SK-N-SH (cell line): ENCODE results near the gene PPP6C. TPM values are rescaled to one million over a fixed set of nuclear protein-coding genes. Genes with fewer than 3 reads are reported as not detected.

ENCODE experiments used
- CTCF ChIA-PET: fragments of 300-600, 350-600 bp; formaldehyde crosslinking; extraction: SDS; loops from one replicate; lab custom pipeline; 2021; lab: Yijun Ruan, JAX
- POLR2A ChIA-PET: fragments of 350-600 bp; sonication (Branson Sonifier 250); formaldehyde crosslinking; extraction: SDS; loops from one replicate; lab custom pipeline; 2020; ENCODE audit warnings: antibody characterized with exemption, inconsistent platforms; lab: Yijun Ruan, JAX
- DNase-seq: peaks from one replicate; pipeline ENCODE4 v3.0.0; 2012
- H2AFZ ChIP-seq: fragments of 200-600 bp; sonication (generic); 2 replicates; pipeline ENCODE4 v1.8.1; 2016; ENCODE audit warnings: antibody characterized with exemption, mild to moderate bottlenecking, low read depth
- H3F3A ChIP-seq: fragments of 200-600 bp; sonication (generic); replicated peaks from 2 replicates; pipeline ENCODE3; 2016; ENCODE audit warnings: antibody characterized with exemption, mild to moderate bottlenecking; ENCODE audit not compliant: insufficient read depth
- H3K27ac ChIP-seq, 2 experiments: fragments of 200-500 bp in 1 of 2; fragments of 200-600 bp in 1 of 2; sonication (Bioruptor generic) in 1 of 2; sonication (generic), shearing (Covaris generic) in 1 of 2; 2 replicates each; pipeline versions ENCODE4 v1.5.1 to v1.6.1; 2014 to 2016; ENCODE audit warnings: low read depth in 2 of 2, inconsistent platforms in 1 of 2, low read length in 1 of 2, mild to moderate bottlenecking in 1 of 2, mixed read lengths in 1 of 2
- H3K27me3 ChIP-seq: fragments of 200-600 bp; sonication (generic), shearing (Covaris generic); 2 replicates; pipeline ENCODE4 v1.6.1; 2016; ENCODE audit warnings: mixed run types; ENCODE audit not compliant: insufficient read depth
- H3K36me3 ChIP-seq, 2 experiments: fragments of 200-500 bp in 1 of 2; fragments of 200-600 bp in 1 of 2; sonication (Bioruptor generic) in 1 of 2; sonication (generic) in 1 of 2; replicated peaks in 1 of 2; 2 replicates each; pipeline versions ENCODE3 to v1.5.1; 2014 to 2016; ENCODE audit warnings: low read length in 1 of 2, mild to moderate bottlenecking in 1 of 2; ENCODE audit not compliant: insufficient read depth in 2 of 2, control insufficient read depth in 1 of 2
- H3K4me1 ChIP-seq, 2 experiments: fragments of 200-500 bp in 1 of 2; fragments of 200-600 bp in 1 of 2; sonication (Bioruptor generic) in 1 of 2; sonication (generic), shearing (Covaris generic) in 1 of 2; 2 replicates each; pipeline versions ENCODE4 v1.5.1 to v1.6.1; 2014 to 2016; ENCODE audit warnings: low read depth in 1 of 2, low read length in 1 of 2, mixed run types in 1 of 2; ENCODE audit not compliant: insufficient read depth in 2 of 2, control insufficient read depth in 1 of 2
- H3K4me2 ChIP-seq: fragments of 200-600 bp; sonication (generic), shearing (Covaris generic); 2 replicates; pipeline ENCODE4 v1.6.1; 2017; ENCODE audit warnings: mixed run types
- H3K4me3 ChIP-seq, 2 experiments: fragments of 200-500 bp in 1 of 2; fragments of 200-600 bp in 1 of 2; sonication (Bioruptor generic) in 1 of 2; sonication (generic), shearing (Covaris generic) in 1 of 2; 2 replicates each; pipeline versions ENCODE4 v1.5.1 to v1.8.1; 2014 to 2016; ENCODE audit warnings: low read depth in 2 of 2, inconsistent platforms in 1 of 2, low read length in 1 of 2, mild to moderate bottlenecking in 1 of 2, mixed read lengths in 1 of 2, moderate library complexity in 1 of 2
- H3K79me2 ChIP-seq: fragments of 200-600 bp; sonication (generic); 2 replicates; pipeline ENCODE4 v1.8.1; 2017; ENCODE audit warnings: mild to moderate bottlenecking; ENCODE audit not compliant: insufficient read depth
- H3K9ac ChIP-seq: fragments of 200-600 bp; sonication (generic); 2 replicates; pipeline ENCODE4 v1.6.1; 2017; ENCODE audit warnings: mixed run types
- H3K9me2 ChIP-seq: fragments of 200-600 bp; sonication (generic); 2 replicates; pipeline ENCODE4 v1.6.1; 2017; ENCODE audit warnings: mixed run types
- H3K9me3 ChIP-seq: fragments of 200-600 bp; sonication (generic); 2 replicates; pipeline ENCODE4 v1.6.1; 2017; ENCODE audit warnings: mixed run types, mild to moderate bottlenecking, moderate library complexity
- H4K20me1 ChIP-seq: fragments of 200-600 bp; sonication (generic); 2 replicates; pipeline ENCODE4 v1.6.1; 2017; ENCODE audit warnings: mild to moderate bottlenecking, mixed run types; ENCODE audit not compliant: insufficient read depth
- CTCF ChIP-seq: fragments of 200-600 bp; sonication (generic); IDR thresholded peaks from 2 replicates; pipeline ENCODE4 v1.6.1; 2017; ENCODE audit warnings: antibody characterized with exemption, mild to moderate bottlenecking, moderate library complexity
- ELF1 ChIP-seq: IDR thresholded peaks from 2 replicates; pipeline ENCODE4 v1.4.0; 2012
- EP300 ChIP-seq, 2 experiments: IDR thresholded peaks; 2 replicates each; pipeline versions ENCODE4 v1.4.0 to v1.6.1; 2012; ENCODE audit warnings: borderline replicate concordance in 1 of 2, low read depth in 1 of 2, low read length in 1 of 2
- EZH2phosphoT487 ChIP-seq: fragments of 200-600 bp; sonication (generic); IDR thresholded peaks from 2 replicates; pipeline ENCODE4 v1.6.1; 2017; ENCODE audit warnings: low read depth, mixed run types, mild to moderate bottlenecking, antibody characterized with exemption, moderate library complexity, borderline replicate concordance
- FOXM1 ChIP-seq: IDR thresholded peaks from 2 replicates; pipeline ENCODE4 v1.4.0; 2012; ENCODE audit warnings: low read depth, mild to moderate bottlenecking
- GABPA ChIP-seq: IDR thresholded peaks from 2 replicates; pipeline ENCODE4 v1.4.0; 2012; ENCODE audit warnings: low read depth, mild to moderate bottlenecking
- IRF3 ChIP-seq: fragments of 150-350 bp; IDR thresholded peaks from 2 replicates; pipeline ENCODE4 v1.6.1; 2016; ENCODE audit warnings: mild to moderate bottlenecking, low read depth, low read length
- JUND ChIP-seq: IDR thresholded peaks from 2 replicates; pipeline ENCODE4 v1.4.0; 2012
- MAX ChIP-seq: IDR thresholded peaks from 2 replicates; pipeline ENCODE4 v1.4.0; 2012; ENCODE audit warnings: low read depth
- MEF2A ChIP-seq: IDR thresholded peaks from 2 replicates; pipeline ENCODE4 v1.4.0; 2012; ENCODE audit warnings: low read depth, borderline replicate concordance
- MXI1 ChIP-seq: IDR thresholded peaks from 2 replicates; pipeline ENCODE4 v1.6.1; 2012; ENCODE audit warnings: mild to moderate bottlenecking, low read depth, low read length, improper control_type of control experiment
- NFIC ChIP-seq: IDR thresholded peaks from 2 replicates; pipeline ENCODE4 v1.4.0; 2012; ENCODE audit warnings: borderline replicate concordance
- PBX3 ChIP-seq: IDR thresholded peaks from 2 replicates; pipeline ENCODE4; 2012
- POLR2AphosphoS5 ChIP-seq: IDR thresholded peaks from 2 replicates; pipeline ENCODE4 v1.6.1; 2012; ENCODE audit warnings: low read depth, low read length
- RAD21 ChIP-seq: IDR thresholded peaks from 2 replicates; pipeline ENCODE4 v1.6.1; 2012; ENCODE audit warnings: mild to moderate bottlenecking, low read length
- RCOR1 ChIP-seq: fragments of 150-350 bp; IDR thresholded peaks from 2 replicates; pipeline ENCODE4 v1.6.1; 2017; ENCODE audit warnings: antibody characterized with exemption, low read length
- SMC3 ChIP-seq: IDR thresholded peaks from 2 replicates; pipeline ENCODE4 v1.6.1; 2012; ENCODE audit warnings: low read depth, low read length, improper control_type of control experiment
- TAF1 ChIP-seq: IDR thresholded peaks from 2 replicates; pipeline ENCODE4 v1.6.1; 2012; ENCODE audit warnings: low read depth, mild to moderate bottlenecking, low read length, moderate library complexity, borderline replicate concordance
- TCF12 ChIP-seq: IDR thresholded peaks from 2 replicates; pipeline ENCODE4 v1.4.0; 2012
- USF1 ChIP-seq: IDR thresholded peaks from 2 replicates; pipeline ENCODE4 v1.4.0; 2012; ENCODE audit warnings: low read depth, borderline replicate concordance
- USF2 ChIP-seq: fragments of 150-350 bp; IDR thresholded peaks from 2 replicates; pipeline ENCODE4 v1.6.1; 2017; ENCODE audit warnings: antibody characterized with exemption, low read length, low read depth, borderline replicate concordance
- YY1 ChIP-seq: IDR thresholded peaks from 2 replicates; pipeline ENCODE4 v1.4.0; 2012; ENCODE audit warnings: low read depth, mild to moderate bottlenecking
- ZBTB33 ChIP-seq: IDR thresholded peaks from 2 replicates; pipeline ENCODE4 v1.4.0; 2012; ENCODE audit warnings: low read depth, borderline replicate concordance
- WGBS: methylation state at CpG from one replicate; pipeline ENCODE4 v1.1.6; 2017; ENCODE audit warnings: low lambda C conversion rate; 5-methylcytosine and 5-hydroxymethylcytosine counted together
- polyA plus RNA-seq, 3 experiments: library from polyadenylated mRNA; depleted of rRNA; stranded (reverse); fragments of >200 nt; gene quantifications; 2 replicates each; pipeline ENCODE4 v1.2.3, GENCODE V29; 2012

PPP6C gene
- polyA plus RNA-seq, 1 of the 3 experiments (the other 2 are of a cell fraction) = 14.8 TPM

GRCh38 chr9:125131778-125132177, 57.8 kb downstream of the PPP6C start (continued):
- no peak for TF ChIP-seq ZBTB33
- TF ChIP-seq USF1 = no peak
- TF ChIP-seq FOXM1 = no peak
- TF ChIP-seq SMC3 = no peak
- TF ChIP-seq RAD21 = no peak
- no peak for TF ChIP-seq IRF3
- TF ChIP-seq EP300 (IDR thresholded peaks at IDR 0.05; ENCODE audit: borderline replicate concordance in 1 of 2, low read depth in 1 of 2, low read length in 1 of 2) = no peak
- TF ChIP-seq CTCF = no peak
- no peak for TF ChIP-seq EZH2phosphoT487
- TF ChIP-seq TAF1 = no peak
- no peak for TF ChIP-seq POLR2AphosphoS5
- no peak for TF ChIP-seq NFIC
- TF ChIP-seq ELF1 = no peak

- no peaks in the 10 kb centered on the region for H3K9me3 ChIP-seq
- H3K36me3 ChIP-seq = no peaks in the 10 kb centered on the region
- WGBS = 95% methylated on average over 2 of the region's 2 CpGs
- no peak overlapping the region for H3K9ac ChIP-seq
- H3F3A ChIP-seq = peaks cover 14% of the 10 kb centered on the region
- no peaks in the 10 kb centered on the region for H3K9me2 ChIP-seq
- H2AFZ ChIP-seq = peak overlapping the region; percentile 36; the same call in 1 of the 2 replicates
- no peak overlapping the region for H3K4me3 ChIP-seq
- no peaks in the 10 kb centered on the region for H3K27me3 ChIP-seq
- CTCF ChIA-PET = interaction anchor here (3.7 kb wide), 1 partner anchor 17 kb away, joined by 17 read pairs; the partner anchor contains the start of gene SCAI
- POLR2A ChIA-PET = interaction anchor here (0.5 to 0.9 kb wide), 2 partner anchors 17 to 795 kb away, joined by 3 to 4 read pairs; partner anchors contain the start of gene SCAI
- peak; percentile 56 for DNase-seq
- peak overlapping the region; percentile 48 to 76 for H3K27ac ChIP-seq
- peak overlapping the region; percentile 40 for H3K4me2 ChIP-seq
- H3K79me2 ChIP-seq = peaks cover 4% of the 10 kb centered on the region
- H3K4me1 ChIP-seq = peaks cover 6 to 12% of the 10 kb centered on the region in 2 experiments; a peak in 3 of 4 replicates
- H4K20me1 ChIP-seq = no peaks in the 10 kb centered on the region
- TF ChIP-seq SMC3 (no peak), MAX (peak; percentile 97), TCF12 (peak; percentile 97), JUND (peak; percentile 63), MEF2A (no peak), EP300 (IDR thresholded peaks at IDR 0.05; ENCODE audit: borderline replicate concordance in 1 of 2, low read depth in 1 of 2, low read length in 1 of 2) (peak in 1 of 2 experiments; percentile 68; a peak in 1 of 4 replicates), MXI1 (peak; percentile 85), PBX3 (peak; percentile 84), RAD21 (no peak), TAF1 (peak; percentile 22; the same call in 1 of the 2 replicates), YY1 (no peak), GABPA (no peak), USF2 (no peak), RCOR1 (no peak)
Observed at GRCh38 chr9:125126019-125126746, 63.4 kb downstream of the PPP6C start.
